WTC11 (cell line): Measurements from ENCODE around the gene PGLYRP2. TPM values are rescaled to one million over a fixed set of nuclear protein-coding genes. Genes with fewer than 3 reads are reported as not detected.

Experiments used
- ATAC-seq: fragments of 200-7000 bp; cut with Tn5 transposase; 2 replicates; pipeline ENCODE4 v1.10.0; 2021; ENCODE audit warnings: mild to moderate bottlenecking, moderate library complexity
- CTCF ChIA-PET: fragments of 300-600 bp; sonication (Branson Sonifier 250); formaldehyde crosslinking; loops from one replicate; lab custom pipeline; 2021; ENCODE audit warnings: antibody characterized with exemption; lab: Charles Lee
- POLR2A ChIA-PET: fragments of 350-600 bp; sonication (Branson Sonifier 250); formaldehyde crosslinking; loops from one replicate; lab custom pipeline; 2021; ENCODE audit warnings: antibody characterized with exemption; lab: Charles Lee
- DNase-seq: peaks from one replicate; pipeline ENCODE4 v3.0.0; 2021; ENCODE audit warnings: low spot score
- H3K27ac Mint-ChIP-seq: 2 replicates; pipeline ENCODE4 v1.8.0; 2021; ENCODE audit warnings: mixed read lengths
- H3K27me3 Mint-ChIP-seq: 2 replicates; pipeline ENCODE4 v1.8.0; 2021; ENCODE audit warnings: low read depth, mild to moderate bottlenecking, moderate library complexity, mixed read lengths
- H3K36me3 Mint-ChIP-seq: 2 replicates; pipeline ENCODE4 v1.8.0; 2021; ENCODE audit warnings: mixed read lengths
- H3K4me1 Mint-ChIP-seq: 2 replicates; pipeline ENCODE4 v1.8.0; 2022; ENCODE audit warnings: mixed read lengths
- H3K4me3 Mint-ChIP-seq: 2 replicates; pipeline ENCODE4 v1.8.0; 2021; ENCODE audit warnings: mild to moderate bottlenecking, moderate library complexity, mixed read lengths
- H3K9me3 Mint-ChIP-seq: 2 replicates; pipeline ENCODE4 v1.8.0; 2021; ENCODE audit warnings: mixed read lengths
- EMX1 ChIP-seq: fragments of 250-450 bp; sonication (Bioruptor Pico); IDR thresholded peaks from 2 replicates; pipeline ENCODE4 v1.8.0; 2021; ENCODE audit warnings: mild to moderate bottlenecking
- FOXP1 ChIP-seq: sonication (generic); formaldehyde crosslinking; IDR thresholded peaks from 2 replicates; pipeline ENCODE4 v1.8.0; 2022; ENCODE audit warnings: missing genetic modification reagents, mild to moderate bottlenecking, moderate library complexity, borderline replicate concordance
- NFYB ChIP-seq: sonication (generic); formaldehyde crosslinking; conservative IDR thresholded peaks from 2 replicates; pipeline ENCODE4 v1.8.0; 2022; ENCODE audit warnings: low read depth, missing genetic modification reagents
- TP53 ChIP-seq: sonication (generic); formaldehyde crosslinking; IDR thresholded peaks from 2 replicates; pipeline ENCODE4 v1.8.1; 2023; ENCODE audit warnings: mild to moderate bottlenecking, missing genetic modification reagents
- ZNF121 ChIP-seq: sonication (generic); formaldehyde crosslinking; IDR thresholded peaks from 2 replicates; pipeline ENCODE4 v1.8.0; 2023; ENCODE audit warnings: missing genetic modification reagents
- ZNF219 ChIP-seq: sonication (generic); formaldehyde crosslinking; IDR thresholded peaks from 2 replicates; pipeline ENCODE4 v1.8.0; 2023; ENCODE audit warnings: missing genetic modification reagents, mild to moderate bottlenecking, borderline replicate concordance
- ZNF232 ChIP-seq: sonication (generic); formaldehyde crosslinking; IDR thresholded peaks from 2 replicates; pipeline ENCODE4 v1.8.0; 2022; ENCODE audit warnings: mild to moderate bottlenecking, missing genetic modification reagents
- total RNA-seq: library from RNA; stranded (reverse); gene quantifications from 3 replicates; pipeline ENCODE4 v1.2.3, GENCODE V29; 2021
- TF ChIP-seq, protein P1 (sequence below): sonication (generic); formaldehyde crosslinking; IDR thresholded peaks from 2 replicates; pipeline ENCODE4 v1.8.1; 2022; ENCODE audit warnings: mild to moderate bottlenecking, missing genetic modification reagents, moderate library complexity, borderline replicate concordance
- TF ChIP-seq, protein P2 (sequence below): fragments of 250-450 bp; sonication (Bioruptor Pico); conservative IDR thresholded peaks from 2 replicates; pipeline ENCODE4 v1.9.0; 2021; ENCODE audit warnings: mild to moderate bottlenecking
- TF ChIP-seq, protein P3 (sequence below): sonication (generic); formaldehyde crosslinking; IDR thresholded peaks from 2 replicates; pipeline ENCODE4 v1.8.0; 2022; ENCODE audit warnings: missing genetic modification reagents
- TF ChIP-seq, protein P4 (sequence below): sonication (generic); formaldehyde crosslinking; IDR thresholded peaks from 2 replicates; pipeline ENCODE4 v1.8.0; 2022; ENCODE audit warnings: mild to moderate bottlenecking, missing genetic modification reagents
- TF ChIP-seq, protein P5 (sequence below): fragments of 250-450 bp; sonication (Bioruptor Pico); IDR thresholded peaks from 2 replicates; pipeline ENCODE4 v1.9.0; 2021; ENCODE audit warnings: mild to moderate bottlenecking
- TF ChIP-seq, protein P6 (sequence below): fragments of 250-450 bp; sonication (Bioruptor Pico); IDR thresholded peaks from 2 replicates; pipeline ENCODE4 v1.9.0; 2021; ENCODE audit warnings: mild to moderate bottlenecking

Gene PGLYRP2
- total RNA-seq, 1 experiment from 2014 or later = not detected

DNA sequence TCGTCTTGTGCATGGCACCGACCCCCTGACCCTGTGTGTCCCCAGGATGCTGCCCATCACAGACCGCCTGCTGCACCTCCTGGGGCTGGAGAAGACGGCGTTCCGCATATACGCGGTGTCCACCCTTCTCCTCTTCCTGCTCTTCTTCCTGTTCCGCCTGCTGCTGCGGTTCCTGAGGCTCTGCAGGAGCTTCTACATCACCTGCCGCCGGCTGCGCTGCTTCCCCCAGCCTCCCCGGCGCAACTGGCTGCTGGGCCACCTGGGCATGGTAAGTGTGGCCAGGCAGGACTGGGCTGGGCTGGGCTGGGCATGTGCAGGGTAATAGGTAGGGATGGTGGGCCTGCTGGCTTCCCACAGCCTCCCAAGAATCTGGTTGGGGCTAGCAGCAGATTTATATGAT lies 46.0 kb upstream of the PGLYRP2 start (continued):
- TF ChIP-seq ZNF219 (CRISPR knock-in tag) (no peak), TP53 (CRISPR knock-in tag) (no peak), NFYB (CRISPR knock-in tag) (no peak), ZNF232 (CRISPR knock-in tag) (no peak), FOXP1 (CRISPR knock-in tag) (no peak)
- TF ChIP-seq, protein P1, sequence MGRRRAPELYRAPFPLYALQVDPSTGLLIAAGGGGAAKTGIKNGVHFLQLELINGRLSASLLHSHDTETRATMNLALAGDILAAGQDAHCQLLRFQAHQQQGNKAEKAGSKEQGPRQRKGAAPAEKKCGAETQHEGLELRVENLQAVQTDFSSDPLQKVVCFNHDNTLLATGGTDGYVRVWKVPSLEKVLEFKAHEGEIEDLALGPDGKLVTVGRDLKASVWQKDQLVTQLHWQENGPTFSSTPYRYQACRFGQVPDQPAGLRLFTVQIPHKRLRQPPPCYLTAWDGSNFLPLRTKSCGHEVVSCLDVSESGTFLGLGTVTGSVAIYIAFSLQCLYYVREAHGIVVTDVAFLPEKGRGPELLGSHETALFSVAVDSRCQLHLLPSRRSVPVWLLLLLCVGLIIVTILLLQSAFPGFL (CRISPR knock-in tag) = no peak
- TF ChIP-seq, protein P2, sequence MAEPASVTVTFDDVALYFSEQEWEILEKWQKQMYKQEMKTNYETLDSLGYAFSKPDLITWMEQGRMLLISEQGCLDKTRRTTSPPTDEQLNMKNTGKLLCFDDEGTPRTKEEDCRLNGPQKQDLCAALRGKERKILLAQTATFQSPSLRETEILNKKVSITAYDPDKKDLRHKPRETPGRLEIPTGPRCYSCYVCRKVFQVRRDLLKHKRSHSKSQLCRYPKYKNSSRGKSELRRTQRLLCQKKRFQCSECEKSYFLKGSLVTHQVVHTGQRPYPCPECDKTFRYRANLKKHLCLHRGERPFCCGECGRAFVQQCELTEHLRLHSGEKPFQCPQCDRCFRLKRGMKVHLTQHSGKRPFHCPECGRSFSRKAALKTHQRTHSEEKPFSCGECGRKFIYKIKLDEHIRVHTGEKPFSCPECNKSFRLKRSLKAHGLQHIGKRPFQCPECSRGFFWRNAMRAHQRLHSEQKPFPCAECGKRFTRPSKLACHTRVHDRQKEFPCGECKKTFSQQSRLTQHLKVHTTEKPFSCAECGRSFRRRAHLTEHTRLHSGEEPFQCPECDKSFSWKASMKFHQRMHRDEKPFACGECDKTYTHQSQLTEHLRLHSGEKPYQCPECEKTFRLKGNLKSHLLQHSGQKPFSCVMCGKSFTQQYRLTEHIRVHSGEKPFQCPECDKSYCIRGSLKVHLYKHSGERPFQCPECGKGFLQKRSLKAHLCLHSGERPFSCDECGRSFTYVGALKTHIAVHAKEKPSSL (CRISPR knock-in tag) = no peak
- TF ChIP-seq, protein P3, sequence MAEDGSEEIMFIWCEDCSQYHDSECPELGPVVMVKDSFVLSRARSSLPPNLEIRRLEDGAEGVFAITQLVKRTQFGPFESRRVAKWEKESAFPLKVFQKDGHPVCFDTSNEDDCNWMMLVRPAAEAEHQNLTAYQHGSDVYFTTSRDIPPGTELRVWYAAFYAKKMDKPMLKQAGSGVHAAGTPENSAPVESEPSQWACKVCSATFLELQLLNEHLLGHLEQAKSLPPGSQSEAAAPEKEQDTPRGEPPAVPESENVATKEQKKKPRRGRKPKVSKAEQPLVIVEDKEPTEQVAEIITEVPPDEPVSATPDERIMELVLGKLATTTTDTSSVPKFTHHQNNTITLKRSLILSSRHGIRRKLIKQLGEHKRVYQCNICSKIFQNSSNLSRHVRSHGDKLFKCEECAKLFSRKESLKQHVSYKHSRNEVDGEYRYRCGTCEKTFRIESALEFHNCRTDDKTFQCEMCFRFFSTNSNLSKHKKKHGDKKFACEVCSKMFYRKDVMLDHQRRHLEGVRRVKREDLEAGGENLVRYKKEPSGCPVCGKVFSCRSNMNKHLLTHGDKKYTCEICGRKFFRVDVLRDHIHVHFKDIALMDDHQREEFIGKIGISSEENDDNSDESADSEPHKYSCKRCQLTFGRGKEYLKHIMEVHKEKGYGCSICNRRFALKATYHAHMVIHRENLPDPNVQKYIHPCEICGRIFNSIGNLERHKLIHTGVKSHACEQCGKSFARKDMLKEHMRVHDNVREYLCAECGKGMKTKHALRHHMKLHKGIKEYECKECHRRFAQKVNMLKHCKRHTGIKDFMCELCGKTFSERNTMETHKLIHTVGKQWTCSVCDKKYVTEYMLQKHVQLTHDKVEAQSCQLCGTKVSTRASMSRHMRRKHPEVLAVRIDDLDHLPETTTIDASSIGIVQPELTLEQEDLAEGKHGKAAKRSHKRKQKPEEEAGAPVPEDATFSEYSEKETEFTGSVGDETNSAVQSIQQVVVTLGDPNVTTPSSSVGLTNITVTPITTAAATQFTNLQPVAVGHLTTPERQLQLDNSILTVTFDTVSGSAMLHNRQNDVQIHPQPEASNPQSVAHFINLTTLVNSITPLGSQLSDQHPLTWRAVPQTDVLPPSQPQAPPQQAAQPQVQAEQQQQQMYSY (CRISPR knock-in tag) = no peak

DNA sequence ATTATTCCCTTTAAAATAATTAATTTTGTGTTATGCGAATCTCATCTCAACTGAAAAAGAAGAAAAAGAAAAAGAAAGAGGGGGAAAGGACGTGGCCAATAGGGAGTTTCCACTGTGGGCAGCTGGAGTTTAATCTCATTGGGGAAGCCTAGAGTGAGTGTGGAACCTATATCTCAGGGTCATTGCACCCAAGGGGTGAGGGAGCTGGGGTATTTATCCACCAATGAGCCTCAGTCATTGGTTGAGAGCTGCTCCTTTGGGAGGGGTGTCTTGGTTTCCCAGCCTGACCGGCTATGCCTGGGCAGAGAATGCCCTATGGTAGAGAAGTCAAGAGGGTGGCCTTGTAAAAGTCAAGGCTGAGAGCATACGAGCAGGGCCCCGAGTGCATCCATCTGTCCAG lies 45.5 kb upstream of the PGLYRP2 start:
- Mint-ChIP-seq H3K27me3 (peaks cover 12% of the 10 kb centered on the region), H3K4me3 (no peak overlapping the region), H3K36me3 (peaks cover 2% of the 10 kb centered on the region; the same call in 1 of the 2 replicates), H3K27ac (no peak overlapping the region), H3K4me1 (no peaks in the 10 kb centered on the region), H3K9me3 (peaks cover 6% of the 10 kb centered on the region)
- ATAC-seq = no peak
- TF ChIP-seq EMX1 (CRISPR knock-in tag) = no peak
- TF ChIP-seq, protein P4, sequence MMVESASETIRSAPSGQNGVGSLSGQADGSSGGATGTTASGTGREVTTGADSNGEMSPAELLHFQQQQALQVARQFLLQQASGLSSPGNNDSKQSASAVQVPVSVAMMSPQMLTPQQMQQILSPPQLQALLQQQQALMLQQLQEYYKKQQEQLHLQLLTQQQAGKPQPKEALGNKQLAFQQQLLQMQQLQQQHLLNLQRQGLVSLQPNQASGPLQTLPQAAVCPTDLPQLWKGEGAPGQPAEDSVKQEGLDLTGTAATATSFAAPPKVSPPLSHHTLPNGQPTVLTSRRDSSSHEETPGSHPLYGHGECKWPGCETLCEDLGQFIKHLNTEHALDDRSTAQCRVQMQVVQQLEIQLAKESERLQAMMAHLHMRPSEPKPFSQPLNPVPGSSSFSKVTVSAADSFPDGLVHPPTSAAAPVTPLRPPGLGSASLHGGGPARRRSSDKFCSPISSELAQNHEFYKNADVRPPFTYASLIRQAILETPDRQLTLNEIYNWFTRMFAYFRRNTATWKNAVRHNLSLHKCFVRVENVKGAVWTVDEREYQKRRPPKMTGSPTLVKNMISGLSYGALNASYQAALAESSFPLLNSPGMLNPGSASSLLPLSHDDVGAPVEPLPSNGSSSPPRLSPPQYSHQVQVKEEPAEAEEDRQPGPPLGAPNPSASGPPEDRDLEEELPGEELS (CRISPR knock-in tag) = no peak
- TF ChIP-seq, protein P5, sequence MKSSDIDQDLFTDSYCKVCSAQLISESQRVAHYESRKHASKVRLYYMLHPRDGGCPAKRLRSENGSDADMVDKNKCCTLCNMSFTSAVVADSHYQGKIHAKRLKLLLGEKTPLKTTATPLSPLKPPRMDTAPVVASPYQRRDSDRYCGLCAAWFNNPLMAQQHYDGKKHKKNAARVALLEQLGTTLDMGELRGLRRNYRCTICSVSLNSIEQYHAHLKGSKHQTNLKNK = no peak
- TF ChIP-seq ZNF121 (CRISPR knock-in tag) = no peak
- TF ChIP-seq, protein P6, sequence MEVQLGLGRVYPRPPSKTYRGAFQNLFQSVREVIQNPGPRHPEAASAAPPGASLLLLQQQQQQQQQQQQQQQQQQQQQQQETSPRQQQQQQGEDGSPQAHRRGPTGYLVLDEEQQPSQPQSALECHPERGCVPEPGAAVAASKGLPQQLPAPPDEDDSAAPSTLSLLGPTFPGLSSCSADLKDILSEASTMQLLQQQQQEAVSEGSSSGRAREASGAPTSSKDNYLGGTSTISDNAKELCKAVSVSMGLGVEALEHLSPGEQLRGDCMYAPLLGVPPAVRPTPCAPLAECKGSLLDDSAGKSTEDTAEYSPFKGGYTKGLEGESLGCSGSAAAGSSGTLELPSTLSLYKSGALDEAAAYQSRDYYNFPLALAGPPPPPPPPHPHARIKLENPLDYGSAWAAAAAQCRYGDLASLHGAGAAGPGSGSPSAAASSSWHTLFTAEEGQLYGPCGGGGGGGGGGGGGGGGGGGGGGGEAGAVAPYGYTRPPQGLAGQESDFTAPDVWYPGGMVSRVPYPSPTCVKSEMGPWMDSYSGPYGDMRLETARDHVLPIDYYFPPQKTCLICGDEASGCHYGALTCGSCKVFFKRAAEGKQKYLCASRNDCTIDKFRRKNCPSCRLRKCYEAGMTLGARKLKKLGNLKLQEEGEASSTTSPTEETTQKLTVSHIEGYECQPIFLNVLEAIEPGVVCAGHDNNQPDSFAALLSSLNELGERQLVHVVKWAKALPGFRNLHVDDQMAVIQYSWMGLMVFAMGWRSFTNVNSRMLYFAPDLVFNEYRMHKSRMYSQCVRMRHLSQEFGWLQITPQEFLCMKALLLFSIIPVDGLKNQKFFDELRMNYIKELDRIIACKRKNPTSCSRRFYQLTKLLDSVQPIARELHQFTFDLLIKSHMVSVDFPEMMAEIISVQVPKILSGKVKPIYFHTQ (CRISPR knock-in tag) = no peak
- TF ChIP-seq, all 79 proteins: peak for 0
- POLR2A ChIA-PET = no interaction called here
- CTCF ChIA-PET = no interaction called here
- no peak for DNase-seq
